ENCODE data around the gene PON1.

PON1 gene

GRCh38 chr7:95255691-95256090 lies 68.6 kb downstream of the PON1 start:
- DNase-seq (ENCODE audit: low read depth in 2 of 2) = no peak

- DNase-seq (ENCODE audit: low read depth in 2 of 2) = no peak
Measured at GRCh38 chr7:95253986-95254385, 70.3 kb downstream of the PON1 start.

GRCh38 chr7:95251966-95252365 lies 72.4 kb downstream of the PON1 start:
- no peak for DNase-seq (ENCODE audit: low read depth in 2 of 2)

- DNase-seq (ENCODE audit: low read depth in 2 of 2) = no peak
Measured at GRCh38 chr7:95250571-95250970, 73.8 kb downstream of the PON1 start.
